ENCODE measurements around the gene PLD1. TPM values are rescaled to one million over a fixed set of nuclear protein-coding genes. Genes with fewer than 3 reads are reported as not detected.
A peak's percentile ranks its signal among the peaks of the same experiment; 100 is the strongest.

Gene PLD1
- total and polyA plus RNA-seq, 4 donors: 4.9 to 31.5 (median 18.6) TPM

GRCh38 chr3:171801738-171802589, 8.3 kb downstream of the PLD1 start:
- peaks cover 0 to 15% (median 6%) of the 10 kb centered on the region in 4 donors for H3K4me1 ChIP-seq (ENCODE audit: control insufficient read depth in 4 of 4, insufficient read depth in 4 of 4, low read length in 3 of 4)
- WGBS: 83% methylated on average over 4 of the region's 4 CpGs
- peak overlapping the region in 1 of 2 donors; percentile 21 for H3K27ac ChIP-seq (ENCODE audit: low read depth in 1 of 2, low read length in 2 of 2)
- no peaks in the 10 kb centered on the region for H3K36me3 ChIP-seq (ENCODE audit: control insufficient read depth in 4 of 4, insufficient read depth in 3 of 4, low read depth in 1 of 4, low read length in 3 of 4)
- H3K4me3 ChIP-seq (ENCODE audit: low read depth in 1 of 3, low read length in 3 of 3): no peak overlapping the region
- no peak for DNase-seq (ENCODE audit: low spot score)
- no peak overlapping the region for H3K9ac ChIP-seq (ENCODE audit: low read depth in 1 of 2, low read length in 2 of 2)
- peak in 1 of 2 donors; percentile 16 for TF ChIP-seq RXRA (IDR thresholded peaks at IDR 0.05)
- no peak for TF ChIP-seq ATF3 (IDR thresholded peaks at IDR 0.05)
- no peaks in the 10 kb centered on the region for H3K27me3 ChIP-seq (ENCODE audit: control insufficient read depth in 4 of 4, insufficient read depth in 4 of 4, low read length in 3 of 4)
- no peaks in the 10 kb centered on the region for H3K9me3 ChIP-seq (ENCODE audit: control insufficient read depth in 4 of 4, low read length in 3 of 4)

- Histone ChIP-seq H3K9ac (ENCODE audit: low read depth in 1 of 2, low read length in 2 of 2) (no peak overlapping the region), H3K9me3 (ENCODE audit: control insufficient read depth in 4 of 4, low read length in 3 of 4) (no peaks in the 10 kb centered on the region)
Observed at GRCh38 chr3:171799501-171799900, 10.8 kb downstream of the PLD1 start.

More at GRCh38 chr3:171799501-171799900, 10.8 kb downstream of the PLD1 start:
- no peaks in the 10 kb centered on the region for H3K27me3 ChIP-seq (ENCODE audit: control insufficient read depth in 4 of 4, insufficient read depth in 4 of 4, low read length in 3 of 4)
- H3K4me1 ChIP-seq (ENCODE audit: control insufficient read depth in 4 of 4, insufficient read depth in 4 of 4, low read length in 3 of 4): peaks cover 0 to 6% (median 3%) of the 10 kb centered on the region in 4 donors
- H3K36me3 ChIP-seq (ENCODE audit: control insufficient read depth in 4 of 4, insufficient read depth in 3 of 4, low read depth in 1 of 4, low read length in 3 of 4): no peaks in the 10 kb centered on the region
- no peak overlapping the region for H3K27ac ChIP-seq (ENCODE audit: low read depth in 1 of 2, low read length in 2 of 2)
- DNase-seq (ENCODE audit: low spot score): no peak
- 100% methylated on average over 1 of the region's 1 CpG for WGBS
- no peak for TF ChIP-seq RXRA (IDR thresholded peaks at IDR 0.05)
- TF ChIP-seq JUND (IDR thresholded peaks at IDR 0.05): no peak
- no peak for TF ChIP-seq GABPA (IDR thresholded peaks at IDR 0.05 in 1 of 2, conservative IDR thresholded peaks at IDR 0.05 in 1 of 2)
- TF ChIP-seq FOXA1 (IDR thresholded peaks at IDR 0.05): no peak
- TF ChIP-seq EGR1 (IDR thresholded peaks at IDR 0.05; ENCODE audit: low read depth in 2 of 2): no peak
- TF ChIP-seq YY1 (IDR thresholded peaks at IDR 0.05): no peak
- no peak for TF ChIP-seq ZBTB33 (IDR thresholded peaks at IDR 0.05)
- TF ChIP-seq MAX (IDR thresholded peaks at IDR 0.05): no peak
- no peak for TF ChIP-seq HNF4G (IDR thresholded peaks at IDR 0.05)
- no peak for TF ChIP-seq FOXA2 (IDR thresholded peaks at IDR 0.05)
- no peak for TF ChIP-seq REST (IDR thresholded peaks at IDR 0.05)
- TF ChIP-seq HNF4A (conservative IDR thresholded peaks at IDR 0.05): no peak
- TF ChIP-seq SP1 (IDR thresholded peaks at IDR 0.05): no peak
- H3K4me3 ChIP-seq (ENCODE audit: low read depth in 1 of 3, low read length in 3 of 3): no peak overlapping the region
